GM18868 (cell line): ENCODE data around the gene BABAM1.
A peak's percentile ranks its signal among the peaks of the same experiment; 100 is the strongest.
"Not testable (repeated sequence)": the region's sequence is repeated elsewhere in the genome, so short reads cannot be mapped to it uniquely, and the experiment has no call there.

Source experiments
- ATAC-seq: cut with Tn5 transposase; IDR thresholded peaks from one replicate; pipeline ENCODE4 v1.9.1; 2021; ENCODE audit warnings: mild to moderate bottlenecking, moderate library complexity; ENCODE audit not compliant: unreplicated experiment

Gene BABAM1

DNA sequence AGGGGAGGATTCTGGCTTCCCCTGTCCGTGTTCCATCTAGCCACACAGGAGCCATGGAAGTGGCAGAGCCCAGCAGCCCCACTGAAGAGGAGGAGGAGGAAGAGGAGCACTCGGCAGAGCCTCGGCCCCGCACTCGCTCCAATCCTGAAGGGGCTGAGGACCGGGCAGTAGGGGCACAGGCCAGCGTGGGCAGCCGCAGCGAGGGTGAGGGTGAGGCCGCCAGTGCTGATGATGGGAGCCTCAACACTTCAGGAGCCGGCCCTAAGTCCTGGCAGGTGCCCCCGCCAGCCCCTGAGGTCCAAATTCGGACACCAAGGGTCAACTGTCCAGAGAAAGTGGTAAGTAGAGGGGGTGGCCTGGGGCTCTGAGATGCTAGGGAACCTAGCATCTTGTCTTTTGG is 1.5 kb downstream of the BABAM1 start:
- no peak for ATAC-seq

DNA sequence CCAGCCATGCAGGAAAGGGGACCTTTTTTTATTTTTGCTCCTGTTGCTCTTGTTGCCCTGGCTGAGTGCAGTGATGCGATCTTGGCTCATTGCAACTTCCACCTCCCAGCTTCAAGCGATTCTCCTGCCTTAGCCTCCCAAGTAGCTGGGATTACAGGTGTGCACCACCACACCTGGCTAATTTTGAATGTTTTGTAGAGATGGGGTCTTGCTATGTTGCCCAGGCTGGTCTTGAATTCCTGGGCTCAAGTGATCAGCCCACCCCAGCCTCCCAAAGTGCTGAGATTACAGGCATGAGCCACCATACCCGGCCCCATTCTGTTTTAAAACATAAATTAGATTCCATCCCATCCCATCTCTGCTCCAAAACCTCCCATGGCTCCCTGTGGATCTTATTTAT is 7.6 kb downstream of the BABAM1 start:
- not testable (repeated sequence) for ATAC-seq

DNA sequence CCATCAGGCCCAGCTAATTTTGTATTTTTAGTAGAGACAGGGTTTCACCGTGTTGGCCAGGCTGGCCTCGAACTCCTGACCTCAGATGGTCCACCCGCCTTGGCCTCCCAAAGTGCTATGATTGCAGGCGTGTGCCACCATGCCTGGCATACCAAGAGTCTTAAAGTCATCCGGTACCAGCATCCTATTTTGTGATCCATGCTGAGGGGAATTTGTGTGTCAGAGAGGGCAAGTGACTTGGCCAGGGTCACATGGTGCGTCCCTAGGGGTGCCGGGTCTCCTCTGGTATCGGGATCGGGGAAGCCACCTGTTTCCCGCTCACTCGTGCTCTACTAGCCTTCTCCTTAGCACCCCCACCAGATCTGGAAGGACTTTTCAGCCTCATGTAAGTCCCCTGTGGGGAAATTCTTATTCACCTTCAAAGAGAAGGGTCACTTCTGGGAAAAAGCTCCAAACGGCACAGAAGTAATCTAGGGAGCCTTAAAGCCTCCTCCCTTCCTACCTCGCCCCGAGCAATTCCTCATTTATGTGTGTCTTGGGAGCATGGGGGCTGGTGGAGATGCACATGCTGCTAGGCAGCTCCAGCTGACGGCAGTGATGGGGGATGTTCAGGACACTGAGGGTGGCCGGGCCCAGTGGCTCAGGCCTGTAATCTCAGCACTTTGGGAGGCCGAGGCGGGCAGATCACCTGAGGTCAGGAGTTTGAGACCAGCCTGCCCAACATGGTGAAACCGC is 8.4 kb downstream of the BABAM1 start:
- no peak for ATAC-seq

DNA sequence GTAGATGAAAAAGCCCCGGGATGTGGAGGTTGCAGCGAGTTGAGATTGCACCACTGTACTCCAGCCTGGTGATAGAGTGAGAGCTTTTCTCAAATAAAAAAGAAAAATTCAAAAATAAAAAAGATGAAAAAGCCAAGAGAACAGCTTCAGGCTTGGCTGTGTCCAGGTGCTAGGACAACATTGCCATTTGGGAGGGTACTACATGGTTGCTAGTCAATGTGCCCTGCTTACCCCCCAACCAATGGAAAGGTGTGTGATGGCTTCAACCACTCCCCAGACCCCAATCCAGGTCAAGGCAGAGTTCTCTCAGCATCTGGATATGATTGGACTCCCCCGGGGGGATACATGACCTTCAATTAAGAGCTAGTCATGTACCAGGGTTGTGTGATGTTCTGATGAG is 12.2 kb downstream of the BABAM1 start:
- no peak for ATAC-seq

DNA sequence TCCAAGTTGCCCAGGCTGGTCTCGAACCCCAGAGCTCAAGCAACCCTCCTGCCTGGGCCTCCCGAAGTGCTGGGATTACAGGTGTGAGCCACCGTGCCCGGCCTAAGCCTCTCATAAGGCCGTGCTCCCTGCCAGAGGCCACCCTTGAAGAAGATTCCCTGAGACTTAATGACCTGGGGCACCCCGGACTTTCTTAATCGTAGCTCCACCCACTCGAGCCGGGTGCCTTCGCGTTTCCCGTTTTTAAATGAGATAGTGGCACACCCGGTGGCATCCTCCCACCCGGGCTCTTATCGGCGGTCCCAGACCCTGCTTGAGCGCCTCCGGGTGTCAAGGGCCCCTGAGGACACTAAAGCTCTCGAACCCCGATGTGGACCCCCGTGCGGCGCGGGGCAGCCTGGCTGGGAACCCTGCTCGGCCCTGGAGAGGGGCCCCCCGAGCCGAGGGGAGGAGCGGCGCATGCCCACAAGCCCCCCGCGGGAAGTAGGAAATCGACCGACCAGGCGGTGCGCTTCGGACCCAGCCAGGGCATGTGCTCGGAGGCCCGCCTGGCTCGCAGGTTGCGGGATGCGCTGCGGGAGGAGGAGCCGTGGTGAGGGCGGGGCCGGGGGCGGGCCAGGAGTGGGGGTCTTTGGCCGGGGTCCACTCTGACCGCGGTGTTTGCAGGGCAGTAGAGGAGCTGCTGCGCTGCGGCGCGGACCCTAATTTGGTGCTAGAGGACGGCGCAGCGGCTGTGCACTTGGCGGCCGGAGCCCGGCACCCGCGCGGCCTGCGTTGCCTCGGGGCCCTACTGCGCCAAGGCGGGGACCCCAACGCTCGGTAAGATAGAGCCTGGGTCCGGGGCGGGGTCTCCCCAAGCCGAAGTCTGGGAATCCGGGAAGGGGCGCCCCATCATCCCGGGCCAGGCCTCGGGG is 14.4 kb downstream of the BABAM1 start, which contains the start of gene ANKLE1:
TSS of gene ANKLE1 (plus strand) at position 511 of the 914 bp plus-strand sequence. CDS start at position 531, 20 bp downstream.
- no peak for ATAC-seq

DNA sequence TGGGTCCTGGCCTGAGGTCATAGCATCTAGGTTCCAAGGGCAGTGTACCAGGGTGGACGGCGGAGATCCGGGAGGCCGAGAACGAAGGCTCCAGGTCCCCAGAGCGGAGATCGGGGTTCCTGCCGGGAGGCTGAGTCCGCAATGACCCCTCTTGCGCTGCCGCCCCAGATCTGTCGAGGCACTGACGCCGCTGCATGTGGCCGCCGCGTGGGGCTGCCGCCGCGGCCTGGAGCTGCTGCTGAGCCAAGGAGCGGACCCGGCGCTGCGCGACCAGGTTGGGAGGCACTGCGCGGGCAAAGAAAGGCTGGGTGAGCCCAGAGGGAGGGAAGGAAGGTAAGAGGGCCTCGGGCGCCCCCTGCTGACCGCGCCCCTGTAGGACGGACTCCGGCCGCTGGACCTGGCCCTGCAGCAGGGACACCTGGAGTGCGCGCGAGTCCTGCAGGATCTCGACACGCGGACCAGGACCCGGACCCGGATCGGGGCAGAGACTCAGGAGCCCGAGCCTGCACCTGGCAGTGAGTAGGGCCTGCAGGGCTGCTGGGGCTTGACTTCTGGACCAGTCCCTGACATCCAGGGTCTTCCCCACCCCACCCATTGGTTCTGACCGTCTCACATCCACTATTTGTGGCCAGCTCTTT is 15.4 kb downstream of the BABAM1 start:
- ATAC-seq, result no peak

DNA sequence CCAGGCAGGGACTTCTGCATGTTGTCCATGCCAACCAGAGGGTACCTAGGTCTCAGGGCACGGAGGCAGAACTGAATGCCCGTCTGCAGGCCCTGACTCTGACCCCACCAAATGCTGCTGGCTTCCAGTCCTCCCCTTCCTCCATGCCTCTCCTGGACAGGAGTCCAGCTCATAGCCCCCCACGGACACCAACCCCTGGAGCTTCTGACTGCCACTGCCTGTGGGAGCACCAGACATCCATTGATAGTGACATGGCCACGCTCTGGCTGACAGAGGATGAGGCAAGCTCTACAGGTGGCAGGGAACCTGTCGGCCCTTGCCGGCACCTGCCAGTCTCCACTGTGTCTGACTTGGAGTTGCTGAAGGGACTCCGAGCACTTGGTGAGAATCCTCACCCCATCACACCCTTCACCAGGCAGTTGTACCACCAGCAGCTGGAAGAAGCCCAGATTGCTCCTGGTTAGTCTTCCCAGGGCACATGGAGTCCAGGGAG is 16.3 kb downstream of the BABAM1 start:
- ATAC-seq, result no peak

DNA sequence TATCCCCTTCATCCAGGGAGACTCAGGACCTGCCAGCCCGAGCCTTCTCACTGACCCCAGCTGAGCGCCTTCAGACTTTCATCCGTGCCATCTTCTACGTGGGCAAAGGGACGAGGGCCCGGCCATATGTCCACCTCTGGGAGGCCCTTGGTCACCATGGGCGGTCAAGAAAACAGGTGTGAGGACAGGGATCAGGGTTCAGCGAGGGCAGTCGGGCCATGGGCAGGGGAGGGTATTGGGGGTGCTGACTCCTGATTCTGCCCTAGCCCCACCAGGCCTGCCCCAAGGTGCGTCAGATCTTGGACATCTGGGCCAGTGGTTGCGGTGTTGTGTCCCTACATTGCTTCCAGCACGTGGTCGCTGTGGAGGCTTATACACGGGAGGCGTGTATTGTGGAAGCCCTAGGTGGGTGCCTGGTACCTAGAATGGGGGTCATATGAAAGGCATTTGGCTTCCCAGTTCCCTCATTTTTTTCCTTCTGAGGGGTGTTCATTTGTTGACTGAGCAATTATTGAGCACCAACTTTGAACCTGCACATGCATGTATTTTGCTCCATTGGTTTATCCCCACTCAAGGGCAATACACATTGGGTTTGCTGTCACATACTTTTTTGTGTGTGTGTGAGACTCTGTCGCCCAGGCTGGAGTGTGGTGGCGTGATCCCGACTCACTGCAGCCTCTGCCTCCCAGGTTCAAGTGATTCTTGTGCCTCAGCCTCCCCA is 18.3 kb downstream of the BABAM1 start:
- no peak for ATAC-seq

DNA sequence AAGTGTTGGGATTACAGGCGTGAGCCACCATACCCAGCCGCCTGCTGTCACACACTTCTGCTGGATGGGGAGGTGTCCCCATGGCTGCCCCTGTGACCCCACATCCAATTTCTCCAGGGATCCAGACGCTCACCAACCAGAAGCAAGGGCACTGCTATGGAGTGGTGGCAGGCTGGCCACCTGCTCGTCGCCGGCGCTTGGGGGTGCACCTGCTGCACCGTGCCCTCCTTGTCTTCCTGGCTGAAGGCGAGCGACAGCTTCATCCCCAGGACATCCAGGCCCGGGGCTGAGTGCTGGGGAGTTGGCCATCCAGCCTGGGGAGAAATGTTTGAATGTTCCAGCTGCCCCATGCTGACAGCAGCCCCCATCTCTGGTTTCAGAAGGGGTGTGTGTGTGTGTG is 19.0 kb downstream of the BABAM1 start:
- ATAC-seq, result no peak

DNA sequence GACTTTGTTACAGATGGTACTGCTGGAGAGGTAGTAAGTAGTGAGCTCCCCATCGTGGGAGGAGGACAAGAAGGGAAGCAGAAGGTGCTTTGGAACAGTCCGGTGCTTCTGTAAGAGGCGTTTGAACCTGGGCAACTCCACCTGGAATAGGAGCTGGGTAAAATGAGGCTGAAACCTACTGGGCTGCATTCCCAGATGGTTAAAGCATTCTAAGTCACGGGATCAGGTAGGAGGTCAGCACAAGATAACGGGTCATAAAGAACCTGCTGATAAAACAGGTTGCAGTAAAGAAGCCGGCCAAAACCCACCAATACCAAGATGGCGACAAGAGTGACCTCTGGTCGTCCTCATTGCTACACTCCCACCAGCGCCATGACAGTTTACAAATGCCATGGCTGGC is 19.5 kb downstream of the BABAM1 start:
- no peak for ATAC-seq

DNA sequence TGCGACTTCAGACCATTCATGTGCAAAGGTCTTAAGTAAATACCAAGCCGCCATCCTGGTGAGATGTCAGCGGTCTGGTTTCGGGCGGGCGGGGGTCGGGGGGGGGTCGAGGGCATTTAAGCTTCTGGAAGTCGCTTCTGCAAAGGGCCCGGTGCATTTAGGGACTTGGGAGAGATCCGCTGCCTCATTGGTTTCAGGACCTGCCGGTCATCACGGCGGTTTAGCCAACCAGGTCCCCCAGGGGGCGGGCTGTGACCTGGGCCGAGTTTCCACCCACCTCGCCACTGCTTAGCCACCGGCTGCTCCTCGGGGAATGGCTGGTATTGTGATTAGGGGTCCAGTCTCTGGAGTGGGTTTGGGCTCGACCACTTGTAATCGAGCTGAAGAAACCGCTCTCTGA is 22.2 kb downstream of the BABAM1 start:
- ATAC-seq, result no peak

DNA sequence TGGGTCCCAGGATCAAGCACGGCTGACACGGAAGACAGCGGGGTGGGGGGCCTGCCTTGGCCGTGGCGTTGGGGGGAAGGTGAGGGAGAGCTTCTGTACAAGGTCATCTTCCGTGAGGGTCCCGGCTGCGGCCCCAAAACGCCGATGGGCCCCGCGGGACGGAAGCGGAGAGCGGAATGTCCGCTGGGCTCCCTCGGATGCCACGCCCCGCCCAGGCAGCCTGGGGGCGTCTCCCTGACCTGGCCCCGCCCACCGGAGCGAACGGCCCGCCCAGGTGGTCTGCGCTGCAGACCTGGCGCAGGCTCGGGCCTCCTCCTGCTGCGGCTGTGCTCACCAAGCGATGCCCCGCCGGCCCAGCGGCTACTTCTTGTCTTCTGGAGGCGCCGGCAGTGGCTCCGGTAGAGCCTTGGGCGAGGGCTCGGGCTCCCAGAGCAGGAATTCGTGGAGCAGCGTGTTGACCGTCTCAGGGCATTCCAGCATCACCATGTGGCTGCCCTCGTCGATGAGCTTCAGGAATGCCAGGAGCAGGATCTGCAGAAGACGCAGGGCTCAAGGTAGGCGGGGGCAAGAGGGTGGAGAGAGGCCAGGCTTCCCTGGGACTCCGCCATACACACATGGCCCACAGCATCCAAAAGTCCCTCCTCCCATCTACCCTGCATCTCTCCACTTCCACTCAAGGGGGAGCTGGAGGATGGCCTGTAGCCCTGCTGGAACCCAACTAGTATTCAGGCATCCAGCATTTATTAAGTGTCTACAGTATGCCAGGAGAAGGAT is 25.2 kb downstream of the BABAM1 start:
- peak; percentile 86 for ATAC-seq

DNA sequence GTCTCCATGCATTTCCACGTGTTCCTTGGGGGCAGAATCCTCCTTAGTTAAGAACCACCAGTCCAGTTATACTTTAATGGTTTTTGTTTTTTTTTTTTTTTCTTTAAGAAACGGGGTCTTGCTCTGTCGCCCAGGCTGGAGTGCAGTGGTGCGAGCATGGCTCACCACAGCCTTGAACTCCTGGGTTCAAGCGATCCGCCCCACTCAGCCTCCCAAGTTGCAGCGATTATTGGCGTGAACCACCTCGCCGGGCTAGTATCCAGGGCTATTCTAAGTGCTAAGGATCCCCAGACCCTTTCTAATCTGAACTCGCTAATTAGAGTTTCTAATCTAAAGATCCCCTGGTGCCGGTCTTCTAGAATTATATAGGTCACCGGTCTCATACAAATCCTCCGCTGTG is 26.4 kb downstream of the BABAM1 start:
- no peak for ATAC-seq

DNA sequence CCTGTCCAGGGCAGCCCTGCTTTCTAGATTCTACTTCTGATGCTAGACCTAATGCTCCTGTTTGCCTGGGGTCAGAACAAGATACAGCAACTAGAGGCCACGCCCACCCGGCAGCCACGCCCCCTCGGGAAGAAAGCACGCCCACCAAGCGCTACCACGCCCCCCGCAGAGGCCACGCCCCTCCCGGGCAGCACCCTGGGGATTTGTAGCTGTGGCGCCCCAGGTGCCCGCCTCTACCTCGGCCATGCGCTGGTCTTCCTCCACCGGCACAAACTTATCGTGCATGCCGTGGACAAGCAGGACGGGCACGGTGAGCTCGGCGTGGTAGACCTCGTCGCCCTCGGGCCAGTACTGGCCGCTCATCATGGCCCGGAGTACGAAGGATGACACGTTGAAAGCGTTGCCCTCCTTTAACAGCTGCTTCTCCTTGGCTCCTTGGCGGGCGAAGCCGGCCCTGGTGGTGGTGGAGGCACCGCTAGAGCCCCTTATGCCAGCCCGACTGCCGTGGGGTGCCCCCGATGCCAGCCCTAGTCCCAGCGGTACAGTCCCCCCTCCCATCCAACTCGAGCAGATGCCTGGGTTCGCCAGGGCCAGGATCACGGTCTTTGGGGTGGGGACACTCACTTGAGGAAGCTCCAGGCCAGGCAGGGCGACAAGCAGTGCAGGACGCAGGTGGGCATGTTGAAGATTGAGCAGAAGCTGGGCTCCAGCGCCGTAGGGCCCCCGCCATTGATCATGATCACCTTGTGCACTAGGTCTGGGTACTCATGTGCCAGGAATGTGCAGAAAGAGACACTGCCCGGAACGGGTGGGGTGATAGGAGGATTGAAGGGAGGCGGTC is 27.0 kb downstream of the BABAM1 start:
- ATAC-seq, result no peak

DNA sequence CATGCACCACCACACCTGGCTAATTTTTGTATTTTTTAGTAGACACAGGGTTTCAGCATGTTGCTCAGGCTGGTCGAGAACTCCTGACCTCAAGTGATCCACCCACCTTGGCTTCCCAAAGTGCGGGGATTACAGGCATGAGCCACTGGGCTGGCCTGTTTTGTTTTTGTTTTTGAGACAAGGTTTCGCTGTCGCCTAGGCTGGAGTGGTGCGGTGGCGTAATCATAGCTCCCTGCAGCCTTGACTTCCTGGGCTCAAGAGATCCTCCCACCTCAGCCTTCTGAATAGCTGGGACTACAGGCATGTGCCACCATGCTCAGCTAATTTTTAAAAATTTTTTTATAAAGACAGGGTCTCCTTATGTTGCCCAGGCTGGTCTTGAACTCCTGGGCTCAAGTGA is 28.3 kb downstream of the BABAM1 start:
- not testable (repeated sequence) for ATAC-seq

DNA sequence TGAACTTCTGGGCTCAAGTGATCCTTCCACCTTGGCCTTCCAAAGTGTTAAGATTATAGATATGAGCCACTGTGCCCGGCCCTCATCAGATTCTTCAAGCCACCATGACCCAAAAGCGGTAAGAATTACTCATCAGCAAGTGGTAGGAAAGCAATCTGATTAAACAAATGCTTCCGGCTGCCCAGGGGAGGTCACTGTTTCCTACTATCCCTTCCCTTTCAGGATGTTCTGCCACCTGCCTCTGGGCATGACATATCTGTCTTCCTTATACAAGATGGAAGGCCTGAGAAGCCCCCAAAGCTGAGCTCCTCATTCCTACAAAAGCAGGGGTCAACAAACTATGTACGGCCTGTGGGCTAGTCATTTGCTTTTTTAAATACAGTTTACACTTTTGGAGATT is 29.0 kb downstream of the BABAM1 start:
- no peak for ATAC-seq

DNA sequence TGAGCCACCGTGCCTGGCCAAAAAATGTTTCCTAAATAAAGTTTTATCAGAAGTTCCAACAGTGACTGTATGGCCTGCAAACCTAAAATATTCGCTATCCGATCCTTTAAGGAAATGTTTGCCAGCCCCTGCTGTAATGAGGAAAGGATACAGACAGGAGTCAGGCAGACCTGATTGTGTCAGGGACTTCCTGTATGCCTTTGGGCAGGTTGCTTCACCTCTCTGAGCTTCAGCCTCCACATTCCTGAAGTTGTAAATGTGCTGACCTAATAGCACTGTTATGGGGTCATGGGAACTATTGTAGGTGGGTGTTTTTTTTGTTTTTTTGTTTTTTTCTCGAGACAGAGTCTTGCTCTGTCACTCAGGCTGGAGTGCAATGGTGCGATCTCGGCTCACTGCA is 29.7 kb downstream of the BABAM1 start:
- ATAC-seq, result no peak

DNA sequence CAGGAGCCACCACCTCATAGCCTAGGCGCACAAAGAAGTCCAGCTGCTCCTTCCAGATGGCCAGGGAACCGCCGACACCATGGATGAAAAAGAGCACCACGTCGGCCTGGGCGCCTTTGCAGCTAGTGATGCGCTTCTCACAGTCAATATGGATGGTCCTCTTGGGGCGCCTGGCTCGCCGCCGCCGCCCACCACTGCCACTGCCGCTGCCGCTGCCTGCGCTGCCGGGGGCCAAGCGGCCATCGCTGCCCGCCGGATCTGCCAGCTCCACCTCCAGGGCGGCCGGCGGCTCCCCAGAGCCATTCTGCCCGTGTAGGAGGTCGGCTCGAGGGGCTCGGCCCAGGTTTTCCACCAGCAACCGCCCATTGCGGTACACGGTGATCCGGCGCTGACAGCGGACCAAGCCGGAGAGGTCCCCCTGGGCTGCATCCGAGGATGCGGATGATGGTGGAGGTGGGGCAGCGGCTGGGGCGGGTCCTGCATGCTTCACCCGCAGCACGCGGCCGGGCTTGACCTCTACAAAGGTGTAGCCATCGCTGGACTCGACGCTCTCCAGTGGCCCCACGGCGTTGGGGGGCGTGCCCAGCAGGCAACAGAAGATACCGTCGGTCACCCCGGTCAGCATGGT is 33.9 kb downstream of the BABAM1 start:
- no peak for ATAC-seq
